Effector memory CD8-positive, alpha-beta T cell (primary cell): Measurements from ENCODE around the gene SEC22B.
"Not testable (repeated sequence)": the region's sequence is repeated elsewhere in the genome, so short reads cannot be mapped to it uniquely, and the experiment has no call there.

Experiments used
- ATAC-seq: fragments of 150-1000 bp; cut with Tn5 transposase; replicated peaks from 2 replicates; pipeline ENCODE4 v1.10.0; 2021; ENCODE audit warnings: mild to moderate bottlenecking, moderate library complexity
- DNase-seq, 3 experiments: peaks; one replicate each; pipeline ENCODE4 v3.0.0; 2021
- H3K27ac Mint-ChIP-seq, 2 donors: one replicate each; pipeline ENCODE4 v1.8.0; 2022; ENCODE audit warnings: mild to moderate bottlenecking in 2 of 2, mixed read lengths in 2 of 2, moderate library complexity in 2 of 2
- H3K27me3 Mint-ChIP-seq, 2 donors: one replicate each; pipeline ENCODE4 v1.8.0; 2022; ENCODE audit warnings: mixed read lengths in 2 of 2
- H3K36me3 Mint-ChIP-seq: one replicate; pipeline ENCODE4 v1.8.0; 2022; ENCODE audit warnings: mild to moderate bottlenecking, moderate library complexity, mixed read lengths; ENCODE audit not compliant: insufficient read depth
- H3K4me1 Mint-ChIP-seq, 2 donors: one replicate each; pipeline ENCODE4 v1.8.0; 2022; ENCODE audit warnings: low read depth in 2 of 2, mixed read lengths in 2 of 2
- H3K4me3 Mint-ChIP-seq, 2 donors: one replicate each; pipeline ENCODE4 v1.8.0; 2022; ENCODE audit warnings: mild to moderate bottlenecking in 2 of 2, mixed read lengths in 2 of 2, moderate library complexity in 2 of 2
- H3K9me3 Mint-ChIP-seq, 2 donors: one replicate each; pipeline ENCODE4 v1.8.0; 2022; ENCODE audit warnings: mixed read lengths in 2 of 2
- total RNA-seq, 9 experiments: gene quantifications; one replicate each; lab custom pipeline; 2026; lab: John Stamatoyannopoulos, UW

Gene SEC22B
- 37.6 to 84.7 (median 74.0) reads per million in 9 experiments for total RNA-seq

DNA sequence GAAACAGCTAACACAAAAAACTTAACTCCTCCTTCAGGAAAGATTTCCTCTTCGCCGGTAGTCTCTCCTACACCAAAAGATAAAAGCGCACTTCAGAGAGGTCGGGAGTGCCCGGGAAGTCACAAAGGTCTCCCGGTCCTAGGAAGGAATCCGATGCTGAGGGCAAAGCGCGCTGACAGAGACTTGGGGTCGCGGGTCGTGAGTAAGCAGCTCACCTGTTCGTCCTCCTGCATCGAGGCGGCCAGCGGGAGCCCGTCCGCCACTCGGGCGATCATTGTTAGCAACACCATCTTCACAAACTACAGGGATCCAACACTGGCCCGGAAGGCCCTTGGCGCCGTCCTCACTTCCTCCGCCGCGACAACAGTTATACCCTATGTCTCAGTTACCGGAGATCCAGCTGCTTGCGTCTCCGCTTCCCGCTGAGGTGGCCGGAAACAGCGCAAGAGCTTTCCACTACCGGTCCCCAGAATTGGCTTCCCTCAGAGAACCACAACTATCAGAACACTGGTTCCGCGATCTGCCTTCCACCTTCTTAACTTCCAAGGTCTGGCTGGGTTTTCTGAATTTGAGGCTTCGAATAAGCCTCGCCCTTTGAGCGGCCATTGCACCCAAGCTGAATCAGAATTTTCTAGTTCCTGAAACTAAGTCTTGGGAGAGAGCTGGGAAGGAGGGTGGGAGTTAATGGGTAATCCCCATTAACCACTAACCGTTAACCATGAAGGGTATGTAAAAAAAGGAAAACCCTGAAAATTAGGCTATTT, at the start of gene SEC22B:
SEC22B (minus strand) TSS at position 429 of the 764 bp plus-strand sequence; CDS start at position 290, 139 bp downstream.
- no peaks in the 10 kb centered on the region for H3K9me3 Mint-ChIP-seq
- peaks cover 0 to 12% of the 10 kb centered on the region in 2 donors for H3K27me3 Mint-ChIP-seq
- H3K27ac Mint-ChIP-seq, result peak within 1 kb of the TSS; percentile 99 to 100
- peak; percentile 86 to 94 (median 89) for DNase-seq
- peaks cover 2 to 10% of the 10 kb centered on the region in 2 donors for H3K4me1 Mint-ChIP-seq
- H3K4me3 Mint-ChIP-seq, result peak within 1 kb of the TSS; percentile 99
- ATAC-seq, result peak; percentile 99
- peaks cover 6% of the 10 kb centered on the region for H3K36me3 Mint-ChIP-seq

DNA sequence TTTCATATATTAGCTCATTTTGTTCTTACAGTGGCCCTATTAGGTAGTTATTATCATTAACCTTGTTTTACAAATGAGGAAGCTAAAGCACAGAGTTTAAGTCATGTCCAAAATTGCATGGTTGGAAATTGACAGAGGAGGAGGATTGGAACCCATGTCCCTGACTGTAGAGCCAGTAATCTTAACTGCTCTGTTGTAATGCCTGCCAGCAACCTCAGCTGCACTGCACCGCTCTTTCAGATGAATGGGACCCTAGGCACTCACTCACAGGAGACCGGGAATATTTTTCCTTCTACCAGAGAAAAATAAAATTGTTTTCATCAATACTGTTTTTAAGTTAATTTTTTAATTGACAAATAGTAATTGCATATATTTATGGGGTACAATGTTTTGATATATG, 41.6 kb upstream of the SEC22B start:
- not testable (repeated sequence) for H3K27ac Mint-ChIP-seq, H3K4me1 Mint-ChIP-seq, H3K9me3 Mint-ChIP-seq, H3K36me3 Mint-ChIP-seq, H3K4me3 Mint-ChIP-seq, ATAC-seq, DNase-seq, H3K27me3 Mint-ChIP-seq

- H3K36me3 Mint-ChIP-seq, ATAC-seq, H3K4me1 Mint-ChIP-seq, H3K27me3 Mint-ChIP-seq, H3K9me3 Mint-ChIP-seq, H3K27ac Mint-ChIP-seq, DNase-seq, H3K4me3 Mint-ChIP-seq: not testable (repeated sequence)
Observed at GRCh38 chr1:120217175-120217929, 41.0 kb upstream of the SEC22B start.

DNA sequence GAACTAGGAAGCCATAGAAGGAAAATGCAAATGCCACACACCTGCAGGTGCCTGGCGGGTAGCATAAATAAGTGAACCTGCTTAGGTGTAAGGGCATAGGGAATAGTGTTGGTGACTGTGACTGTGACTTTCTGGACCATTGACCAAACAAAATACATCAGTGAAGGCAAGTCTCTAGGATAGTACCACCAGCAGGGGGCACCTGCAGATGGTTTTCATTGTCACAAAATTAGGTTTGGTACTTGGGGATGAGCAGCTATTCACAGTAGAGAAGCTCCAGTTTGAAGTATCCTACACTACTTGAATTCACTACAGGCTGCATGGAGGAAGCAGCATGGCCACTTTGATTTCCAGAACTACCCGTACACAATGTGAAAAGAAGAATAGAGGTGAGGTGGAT, 37.3 kb upstream of the SEC22B start:
- not testable (repeated sequence) for H3K9me3 Mint-ChIP-seq, H3K4me1 Mint-ChIP-seq, H3K4me3 Mint-ChIP-seq, DNase-seq, H3K36me3 Mint-ChIP-seq, H3K27me3 Mint-ChIP-seq, H3K27ac Mint-ChIP-seq
- ATAC-seq, result peak; percentile 66

DNA sequence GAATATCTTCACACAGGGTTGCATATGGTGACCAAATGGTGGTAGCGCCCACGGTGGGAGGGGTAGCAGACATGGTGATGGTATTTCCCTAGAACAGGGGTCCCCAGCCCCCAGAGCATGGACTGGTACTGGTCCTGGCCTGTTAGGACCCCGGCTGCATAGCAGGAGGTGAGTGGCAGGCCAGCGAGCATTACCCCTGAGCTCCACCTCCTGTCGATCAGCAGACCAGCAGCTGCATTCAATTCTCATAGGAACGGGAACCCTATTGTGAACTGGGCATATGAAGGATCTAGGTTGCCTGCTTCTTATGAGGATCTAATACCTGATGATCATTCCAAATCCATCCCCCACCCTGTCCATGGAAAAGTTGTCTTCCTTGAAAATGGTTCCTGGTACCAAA, 34.4 kb upstream of the SEC22B start:
- not testable (repeated sequence) for H3K4me1 Mint-ChIP-seq, ATAC-seq, H3K4me3 Mint-ChIP-seq, H3K9me3 Mint-ChIP-seq, DNase-seq, H3K36me3 Mint-ChIP-seq, H3K27me3 Mint-ChIP-seq, H3K27ac Mint-ChIP-seq

DNA sequence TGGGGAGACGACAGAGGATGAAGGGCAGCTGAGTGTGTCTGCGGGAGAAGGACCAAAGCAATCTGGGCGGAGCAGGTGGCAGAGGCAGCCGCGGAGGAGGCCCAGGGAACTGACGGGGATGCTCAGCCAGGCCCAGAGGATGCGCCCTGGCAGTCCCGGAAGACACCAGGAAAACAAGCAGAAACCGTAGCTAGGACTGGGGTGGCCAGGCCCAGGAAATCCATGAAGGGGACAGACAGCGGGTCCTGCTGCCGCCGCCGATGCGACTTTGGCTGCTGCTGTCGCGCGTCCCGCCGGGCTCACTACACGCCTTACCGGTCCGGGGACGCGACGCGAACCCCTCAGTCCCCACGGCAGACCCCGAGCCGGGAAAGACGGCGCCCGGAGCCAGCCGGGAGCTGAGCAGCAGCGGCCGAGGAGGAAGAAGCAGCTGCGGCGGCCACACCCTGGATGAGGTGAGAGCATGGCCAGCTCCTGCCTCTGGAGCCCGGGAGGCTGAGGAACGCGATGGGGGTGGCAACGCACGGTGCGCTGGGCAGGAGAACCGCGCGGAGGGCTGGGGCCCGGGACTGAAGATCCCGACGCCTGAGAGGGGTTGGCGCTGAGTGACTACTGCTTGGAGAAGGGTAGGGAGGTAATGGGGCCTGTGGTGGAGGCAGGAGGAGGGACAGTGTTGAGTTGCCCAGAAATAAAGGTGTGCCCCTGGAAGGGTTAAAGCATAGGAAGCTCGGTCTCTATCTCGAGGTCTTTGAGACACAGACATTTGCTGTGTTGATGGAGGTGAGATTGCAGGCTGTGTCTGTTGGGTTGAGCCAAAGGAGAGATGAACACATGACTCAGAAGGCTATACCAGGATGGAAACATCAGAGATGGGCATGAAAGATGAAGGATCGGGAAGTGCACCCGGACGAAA, 20.8 kb upstream of the SEC22B start:
- H3K9me3 Mint-ChIP-seq, H3K27ac Mint-ChIP-seq, DNase-seq, H3K4me1 Mint-ChIP-seq, H3K36me3 Mint-ChIP-seq, H3K27me3 Mint-ChIP-seq: not testable (repeated sequence)
- peak; percentile 16 for ATAC-seq
- peak overlapping the region; percentile 38 to 48 for H3K4me3 Mint-ChIP-seq

GRCh38 chr1:120188626-120189025, 12.3 kb upstream of the SEC22B start:
- H3K27ac Mint-ChIP-seq, H3K36me3 Mint-ChIP-seq, H3K9me3 Mint-ChIP-seq, H3K4me3 Mint-ChIP-seq, H3K27me3 Mint-ChIP-seq, ATAC-seq, H3K4me1 Mint-ChIP-seq, DNase-seq: not testable (repeated sequence)

- ATAC-seq, H3K27ac Mint-ChIP-seq, H3K4me1 Mint-ChIP-seq, DNase-seq, H3K36me3 Mint-ChIP-seq, H3K4me3 Mint-ChIP-seq, H3K9me3 Mint-ChIP-seq: not testable (repeated sequence)
- peaks cover 0 to 12% of the 10 kb centered on the region in 2 donors for H3K27me3 Mint-ChIP-seq
Observed at GRCh38 chr1:120182176-120182707, 5.9 kb upstream of the SEC22B start.

DNA sequence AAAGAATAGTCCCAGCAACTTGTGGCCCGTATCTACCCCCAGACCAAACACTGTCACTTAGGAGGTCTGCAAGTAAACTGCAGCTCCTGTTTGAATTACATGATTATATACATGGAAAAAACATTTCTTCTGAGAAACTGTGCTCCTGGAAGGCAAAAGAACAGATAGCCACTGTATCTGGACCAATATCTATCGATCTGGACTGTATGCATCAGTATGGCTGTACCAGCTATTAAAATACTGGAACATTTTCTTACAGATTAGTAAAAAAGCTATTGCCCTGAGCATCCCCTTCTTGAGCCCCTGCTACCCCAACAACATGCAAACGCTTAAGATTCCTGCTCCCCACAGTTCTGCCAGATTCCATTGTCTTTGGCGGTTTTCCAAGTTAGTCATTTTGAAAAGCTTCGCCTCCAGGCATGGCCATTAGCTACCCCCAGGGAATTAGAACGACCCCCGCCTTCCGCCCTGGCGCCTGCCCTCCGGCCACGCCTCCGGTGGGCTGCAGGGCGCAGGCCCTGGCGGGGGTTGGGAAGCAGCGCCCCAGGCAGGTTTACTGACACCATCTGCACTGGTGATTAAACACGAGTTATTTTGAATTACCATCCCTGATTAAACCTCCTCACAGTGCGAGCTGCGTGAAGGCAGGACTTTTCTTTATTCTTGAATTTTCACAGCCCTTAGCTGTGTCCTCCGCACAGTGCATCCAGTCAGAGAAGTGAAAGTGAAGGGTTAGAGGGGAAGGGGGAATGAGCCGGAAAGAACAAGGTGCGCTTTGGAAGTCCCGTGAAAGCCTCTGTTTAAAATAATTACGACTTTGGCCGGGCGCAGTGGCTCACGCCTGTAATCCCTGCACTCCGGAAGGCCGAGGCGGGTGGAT, 3.7 kb upstream of the SEC22B start:
- H3K36me3 Mint-ChIP-seq, ATAC-seq, H3K27ac Mint-ChIP-seq, H3K9me3 Mint-ChIP-seq, DNase-seq, H3K4me3 Mint-ChIP-seq: not testable (repeated sequence)
- Mint-ChIP-seq H3K27me3 (peaks cover 0 to 12% of the 10 kb centered on the region in 2 donors), H3K4me1 (peaks cover 2 to 10% of the 10 kb centered on the region in 2 donors)

DNA sequence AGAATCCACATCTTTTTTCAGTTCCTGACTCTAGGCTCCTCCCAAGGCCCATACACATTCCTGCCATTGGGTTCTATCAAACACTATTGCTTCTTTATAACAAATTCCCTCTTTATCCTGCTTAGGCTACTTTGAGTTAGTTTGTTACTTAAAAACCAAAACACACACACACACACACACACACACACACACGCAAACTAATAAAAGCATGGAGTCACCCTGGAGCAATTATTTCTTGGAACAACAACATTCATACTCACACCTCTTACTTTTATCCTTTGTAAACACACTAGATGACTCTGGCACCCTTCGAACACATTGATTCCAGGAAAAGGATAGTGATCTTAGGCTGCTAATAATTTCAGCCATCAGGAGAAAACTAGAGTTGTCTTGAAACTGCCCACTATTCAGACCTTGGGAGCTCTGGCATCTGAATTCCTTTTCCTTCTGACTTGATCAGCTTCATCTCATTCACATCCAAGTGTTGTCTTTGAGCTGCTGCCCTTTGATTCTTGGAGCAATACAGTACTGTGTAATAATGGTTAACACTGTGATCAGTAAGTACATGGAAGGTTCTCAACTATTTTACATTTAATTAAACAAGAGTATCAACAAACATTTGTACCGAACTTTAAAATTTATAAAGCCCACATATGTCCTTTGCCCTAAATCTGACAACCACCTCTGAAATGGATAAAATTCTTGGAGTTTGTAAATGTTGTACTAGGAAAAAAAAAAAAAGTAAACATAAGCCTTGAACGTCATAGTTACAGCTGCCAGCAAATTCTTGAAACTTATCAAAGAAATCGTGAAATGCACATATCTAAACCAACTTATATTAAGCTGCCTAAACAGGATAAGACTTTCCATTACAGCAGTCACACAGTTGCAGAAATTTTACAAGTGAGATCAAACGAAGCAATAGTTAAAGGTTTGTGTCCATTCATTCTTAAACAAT, 2.8 kb upstream of the SEC22B start:
- Mint-ChIP-seq H3K9me3 (no peaks in the 10 kb centered on the region), H3K36me3 (peaks cover 6% of the 10 kb centered on the region), H3K4me3 (no peak overlapping the region), H3K27me3 (peaks cover 0 to 12% of the 10 kb centered on the region in 2 donors), H3K27ac (no peak overlapping the region), H3K4me1 (peaks cover 2 to 10% of the 10 kb centered on the region in 2 donors)
- ATAC-seq, result no peak
- no peak for DNase-seq

GRCh38 chr1:120178058-120178457, 1.7 kb upstream of the SEC22B start:
- peaks cover 0 to 12% of the 10 kb centered on the region in 2 donors for H3K27me3 Mint-ChIP-seq
- not testable (repeated sequence) for ATAC-seq, DNase-seq, H3K9me3 Mint-ChIP-seq, H3K27ac Mint-ChIP-seq, H3K36me3 Mint-ChIP-seq, H3K4me3 Mint-ChIP-seq
- peaks cover 2 to 10% of the 10 kb centered on the region in 2 donors for H3K4me1 Mint-ChIP-seq
